GM21825 (cell line): ENCODE data around the gene CETN2.
"Not testable (repeated sequence)": the region's sequence is repeated elsewhere in the genome, so short reads cannot be mapped to it uniquely, and the experiment has no call there.

Source experiments
- ATAC-seq: cut with Tn5 transposase; IDR thresholded peaks from one replicate; pipeline ENCODE4 v1.9.1; 2021; ENCODE audit warnings: mild to moderate bottlenecking, moderate library complexity; ENCODE audit not compliant: unreplicated experiment

The CETN2 gene

DNA sequence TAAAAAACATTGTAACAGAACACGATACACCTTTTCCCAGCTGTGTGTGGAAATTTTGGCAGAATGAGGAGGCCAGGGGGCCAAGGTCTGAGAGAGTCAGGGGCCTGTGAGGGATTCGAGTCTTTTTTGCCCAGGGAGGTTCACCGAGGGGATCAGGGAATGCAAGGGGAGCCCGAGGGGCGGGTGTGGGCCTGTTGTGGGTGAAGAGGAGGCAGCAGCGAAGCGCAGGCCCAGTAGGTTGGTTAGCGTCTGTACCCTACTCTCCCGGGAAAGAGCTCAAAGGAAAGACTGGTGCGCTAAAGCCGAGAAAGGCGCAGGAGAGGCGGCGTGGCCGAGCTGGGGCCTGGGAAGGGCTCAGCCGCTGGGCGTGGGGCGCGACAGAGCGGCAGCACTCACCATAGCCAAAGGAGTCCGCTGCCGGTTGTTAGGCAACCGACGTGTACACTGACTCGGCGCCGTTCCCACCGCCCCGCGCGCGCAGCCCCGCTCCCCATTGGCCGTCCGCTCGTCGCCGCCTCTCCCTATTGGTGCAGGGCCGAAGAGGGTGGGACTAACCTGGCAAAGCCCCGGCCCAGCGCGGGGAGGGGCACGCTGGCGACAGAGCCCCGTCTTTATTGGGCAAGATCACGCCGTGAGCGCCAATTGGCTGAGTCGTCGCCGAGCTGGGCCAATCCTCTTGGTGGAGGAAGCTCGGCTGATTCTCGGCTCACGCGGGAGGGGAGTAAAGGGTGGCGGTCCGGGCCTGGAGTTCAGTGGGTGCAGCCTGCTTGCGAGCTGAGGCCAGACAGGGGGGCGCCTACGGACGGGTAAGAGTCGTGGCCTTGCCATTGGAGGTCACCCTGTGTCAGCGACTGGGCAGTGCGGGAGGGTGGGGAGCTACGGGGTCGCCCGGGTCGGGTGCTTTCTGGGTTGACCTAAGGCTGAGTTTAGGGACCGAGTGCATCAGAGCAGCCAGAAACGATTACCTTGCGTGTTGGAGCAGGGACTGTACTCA lies at the start of gene CETN2, which contains the start of gene NSDHL:
Gene CETN2, minus strand, starts transcription at position 446 of the 994 bp plus-strand sequence. Its CDS starts 47 bp downstream, at position 399.
Gene NSDHL, plus strand, starts transcription at position 752 of the 994 bp plus-strand sequence. CDS start 15,262 bp downstream, outside the sequence.
- peak; percentile 100 for ATAC-seq

DNA sequence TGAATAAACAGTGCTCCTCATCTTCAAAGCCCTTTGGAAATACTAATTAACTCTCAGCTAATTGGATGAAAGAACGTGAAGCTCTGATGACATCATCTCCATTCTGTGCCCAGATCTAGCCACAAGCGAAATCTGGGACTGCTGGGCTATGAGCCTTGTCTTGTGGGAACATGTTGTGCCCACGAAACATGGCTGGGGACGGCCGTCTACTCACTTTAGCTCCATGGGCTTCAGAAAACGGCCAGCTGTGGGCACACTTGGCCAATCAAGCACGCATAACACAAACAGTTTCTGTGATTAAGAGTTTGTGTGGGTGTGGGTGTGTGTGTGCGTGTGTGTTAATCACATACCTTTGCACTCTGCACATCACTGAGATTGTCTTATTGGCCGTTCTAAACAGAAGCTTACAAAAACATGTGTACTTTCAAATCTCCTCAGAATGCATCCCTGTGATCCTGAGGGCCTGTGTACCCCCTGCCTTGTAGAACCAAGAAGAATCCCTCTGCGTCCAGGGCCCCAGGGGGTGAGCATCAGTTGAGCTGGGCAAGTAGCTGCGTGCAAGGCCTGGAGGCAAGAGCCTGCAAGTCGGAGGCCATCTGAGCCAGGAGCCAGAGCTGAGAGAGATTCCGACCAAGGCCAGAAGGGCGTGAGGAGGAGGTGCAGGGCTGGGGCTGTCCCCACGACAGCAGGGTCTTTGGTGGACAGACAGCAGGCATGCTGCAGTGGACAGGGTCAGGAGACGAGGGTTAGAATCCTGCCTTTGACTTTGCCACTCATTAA lies 48.6 kb upstream of the CETN2 start:
- ATAC-seq, result no peak

DNA sequence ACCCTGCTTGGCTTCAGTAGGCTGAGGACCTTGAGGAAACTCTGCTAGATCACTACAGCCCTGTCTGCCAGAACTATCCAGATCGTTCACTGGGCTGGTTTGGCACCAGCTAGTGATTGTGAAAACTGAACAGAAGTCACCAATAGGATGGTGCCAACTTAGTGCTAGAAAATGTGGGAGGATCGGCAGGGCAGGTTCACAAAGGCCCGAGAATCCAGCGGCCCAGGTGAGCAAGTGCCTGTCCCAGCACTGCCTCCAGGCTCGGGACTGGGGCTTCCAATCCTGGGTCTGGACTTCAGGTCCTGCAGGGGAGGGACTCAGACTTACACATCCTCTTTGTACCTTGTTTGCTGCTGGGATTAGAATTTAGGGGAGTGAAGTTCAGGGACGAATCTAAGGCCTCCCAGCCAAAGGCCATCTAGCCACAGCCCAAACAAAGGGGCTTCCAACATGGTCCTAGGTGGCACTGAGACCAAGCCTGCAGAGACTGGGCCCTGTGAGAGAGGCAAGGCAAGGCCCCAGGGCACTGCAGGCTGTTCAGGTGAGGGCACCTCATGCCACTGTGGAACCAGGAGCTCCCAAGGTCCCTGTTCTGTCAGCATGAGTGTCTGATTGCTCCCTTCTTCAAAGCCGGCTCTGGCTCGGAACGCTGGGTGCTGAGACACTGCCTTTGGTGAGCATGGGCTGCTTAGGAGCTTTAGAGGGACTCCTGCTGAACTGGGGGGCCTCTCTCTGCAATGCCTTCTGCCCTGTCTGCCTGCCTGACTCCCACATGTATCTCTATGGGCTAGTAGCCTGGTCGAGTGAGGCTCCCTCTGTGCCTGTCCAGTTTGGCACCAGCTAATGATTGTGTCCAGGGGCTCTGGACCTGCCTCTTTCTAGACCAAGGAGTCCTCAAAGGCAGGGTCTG lies 46.6 kb upstream of the CETN2 start:
- no peak for ATAC-seq

DNA sequence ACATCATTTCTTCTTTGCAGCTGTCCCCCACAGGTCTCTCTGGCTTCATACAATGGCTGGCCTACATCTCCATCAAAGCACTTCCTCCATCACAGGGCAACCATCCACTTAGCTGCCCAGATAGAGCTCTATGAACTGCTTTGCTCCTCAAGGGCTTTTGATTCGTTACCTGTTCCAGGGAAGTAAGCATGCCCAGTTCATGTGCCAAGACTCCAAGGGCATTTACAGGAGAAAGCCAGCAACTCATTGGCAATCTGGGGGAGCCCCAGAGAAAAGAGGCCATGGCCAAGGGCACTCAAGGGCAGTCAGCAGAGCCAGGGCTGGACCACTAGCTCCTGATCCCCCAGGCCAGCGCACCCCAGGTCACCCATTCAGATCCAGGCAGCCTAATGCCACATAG lies 42.8 kb upstream of the CETN2 start:
- no peak for ATAC-seq

DNA sequence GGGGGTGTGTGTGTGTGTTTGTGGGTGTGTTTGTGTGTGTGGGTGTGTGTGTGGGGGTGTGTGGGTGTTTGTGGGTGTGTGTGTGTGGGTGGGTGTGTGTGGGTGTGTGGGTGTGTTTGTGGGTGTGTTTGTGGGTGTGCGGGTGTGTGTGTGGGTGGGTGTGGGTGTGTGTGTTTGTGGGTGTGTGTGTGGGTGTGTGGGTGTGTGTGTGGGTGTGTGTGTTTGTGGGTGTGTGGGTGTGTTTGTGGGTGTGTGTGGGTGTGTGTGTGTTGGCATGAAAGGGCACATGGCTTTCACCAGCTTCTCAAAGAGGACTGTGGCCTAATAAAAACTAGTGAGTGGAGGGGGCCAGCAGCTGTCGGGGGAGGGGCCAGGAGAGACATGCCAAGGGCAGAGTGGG lies 42.0 kb upstream of the CETN2 start:
- no peak for ATAC-seq

DNA sequence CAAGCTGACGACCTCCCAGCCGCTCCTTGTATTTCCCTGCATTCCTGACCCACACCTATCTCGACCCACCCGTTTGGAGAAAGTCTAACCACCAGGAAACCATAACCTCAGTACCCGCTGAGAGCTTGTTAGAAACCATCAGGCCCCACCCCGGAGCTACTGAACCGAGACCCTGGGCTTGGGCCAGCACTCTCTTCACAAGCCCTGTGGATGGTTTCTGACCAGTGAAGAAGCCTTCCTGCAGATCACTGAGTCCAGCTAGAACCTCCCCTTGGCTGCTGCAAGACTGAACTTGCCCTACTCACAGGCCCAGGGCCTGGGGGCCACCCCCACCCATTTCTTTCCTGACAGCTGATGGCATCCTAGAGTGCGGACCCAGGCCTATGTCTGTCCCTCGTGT lies 40.7 kb upstream of the CETN2 start:
- ATAC-seq, result no peak

DNA sequence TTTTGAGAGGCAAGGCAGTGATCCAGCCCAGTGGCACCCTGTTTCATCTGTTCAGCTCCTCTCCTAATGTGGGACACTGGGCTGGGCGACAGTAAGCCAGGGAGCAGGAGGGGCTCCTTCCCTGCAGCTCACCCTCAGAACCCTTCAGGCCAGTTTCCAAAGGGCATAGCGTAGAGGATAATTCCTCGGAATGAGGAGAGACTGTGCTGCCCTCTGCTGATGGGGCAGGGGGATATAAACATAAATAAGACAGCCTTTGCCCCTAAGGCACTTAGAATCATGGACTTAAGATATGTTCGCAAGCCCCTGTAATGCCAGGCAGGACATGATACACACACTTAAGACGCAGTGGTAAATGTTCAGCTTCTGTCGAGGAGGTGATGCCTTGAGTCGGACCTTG lies 39.4 kb upstream of the CETN2 start:
- no peak for ATAC-seq

DNA sequence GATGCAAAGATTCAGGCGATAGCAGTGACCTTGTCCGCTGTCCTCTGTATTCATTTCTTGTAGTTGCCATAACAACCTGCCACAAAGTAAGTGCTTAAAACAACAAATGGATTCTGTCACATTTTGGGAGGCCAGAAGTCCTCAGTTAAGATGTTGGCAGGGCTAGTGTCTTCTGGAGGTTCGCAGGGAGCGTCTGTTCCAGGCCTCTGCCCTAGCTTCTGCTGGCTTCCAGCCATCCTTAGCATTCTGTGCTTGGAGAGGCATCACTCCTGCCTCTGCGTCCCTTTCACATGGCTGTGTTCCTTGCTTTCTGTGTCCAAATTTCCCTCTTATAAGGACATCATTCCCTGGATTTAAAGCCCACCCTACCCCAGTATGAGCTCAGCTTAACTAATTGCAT lies 35.8 kb upstream of the CETN2 start:
- no peak for ATAC-seq

DNA sequence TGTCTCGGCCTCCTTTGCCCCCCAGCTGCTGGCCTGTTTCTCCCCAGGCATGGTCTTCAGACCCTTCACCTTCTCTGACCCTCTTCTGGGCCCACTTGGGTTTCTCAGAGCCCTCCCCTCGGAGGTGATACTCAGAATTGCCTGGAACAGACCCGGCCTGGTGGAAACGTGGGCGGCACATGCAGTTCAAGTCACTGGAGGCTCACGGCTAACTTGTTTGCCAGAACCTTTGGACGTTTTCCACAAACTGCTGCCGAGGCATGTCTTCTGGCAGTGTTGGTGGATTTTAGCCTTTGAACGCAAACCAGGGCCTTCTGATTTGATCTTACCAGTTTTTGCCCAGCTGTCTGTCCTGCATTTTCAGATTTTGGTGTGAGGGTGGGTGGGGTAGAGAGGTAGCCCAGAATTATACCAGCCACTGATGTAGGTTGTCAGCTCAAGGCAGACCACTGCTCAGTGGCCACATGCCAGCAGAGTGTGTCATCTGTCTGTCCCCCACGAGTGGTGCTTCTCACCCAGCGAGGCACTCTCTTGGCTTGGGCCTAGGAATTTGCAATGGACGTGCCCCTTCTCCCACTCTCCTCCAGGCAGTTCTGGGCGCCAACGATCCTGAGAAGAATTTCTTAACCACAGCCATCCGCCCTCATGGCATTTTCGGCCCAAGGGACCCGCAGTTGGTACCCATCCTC lies 34.8 kb upstream of the CETN2 start:
- ATAC-seq, result no peak

DNA sequence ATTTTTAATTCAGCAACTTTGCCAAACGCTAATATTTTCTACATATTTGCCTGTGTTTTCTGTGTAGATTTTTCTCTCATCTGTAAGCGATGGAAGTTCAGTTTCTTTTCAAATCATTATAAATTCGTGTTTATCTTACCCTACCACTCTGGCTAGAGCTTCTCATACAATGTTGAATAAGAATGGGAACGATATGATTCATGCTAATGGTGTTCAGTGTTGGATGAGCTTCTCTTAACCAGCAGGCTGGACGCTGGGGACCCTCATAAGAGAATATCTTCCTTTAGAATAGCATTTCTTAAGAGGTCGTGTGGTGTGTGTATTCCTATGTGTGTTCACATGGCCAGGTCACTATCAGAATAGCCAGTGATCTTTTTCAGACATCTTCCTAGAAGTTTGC lies 31.3 kb upstream of the CETN2 start:
- no peak for ATAC-seq

DNA sequence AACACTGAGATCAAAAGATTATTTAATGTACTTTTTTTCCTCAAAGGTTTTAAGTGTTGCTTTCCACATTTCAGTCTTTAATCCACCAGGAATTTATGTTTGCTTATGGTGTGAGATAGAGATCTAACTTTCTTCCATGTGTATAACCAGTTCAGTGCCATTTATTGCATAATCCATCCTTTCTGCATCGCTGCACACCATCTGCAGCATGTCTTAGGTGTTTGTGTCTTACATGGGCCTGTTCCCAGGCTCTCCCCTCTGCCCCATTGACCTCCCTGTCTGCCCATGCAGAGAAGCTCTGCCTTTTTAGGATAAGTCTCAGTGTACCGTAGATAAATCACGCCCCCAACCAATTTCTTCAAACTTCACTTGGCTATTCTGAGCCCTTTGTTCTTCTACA lies 30.6 kb upstream of the CETN2 start:
- no peak for ATAC-seq

DNA sequence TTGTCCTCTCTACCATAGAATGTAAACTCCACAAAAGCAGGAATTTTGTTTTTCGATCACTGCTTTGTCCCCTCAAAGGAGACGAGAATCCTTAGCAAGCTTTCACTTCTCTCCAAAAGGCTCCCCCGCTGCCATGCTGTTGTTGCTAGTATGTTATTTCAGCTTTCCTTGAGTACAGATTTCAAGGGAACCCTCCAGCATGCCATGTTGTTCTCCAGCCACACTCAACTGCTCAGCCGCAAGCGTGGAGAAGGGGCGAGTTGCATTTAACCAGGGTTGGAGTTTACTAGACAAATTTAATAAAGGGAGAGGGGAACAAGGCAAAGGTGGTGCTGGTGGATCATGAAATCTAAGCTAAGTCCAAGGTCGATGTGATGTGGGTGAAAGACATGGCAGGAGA lies 23.4 kb upstream of the CETN2 start:
- no peak for ATAC-seq

DNA sequence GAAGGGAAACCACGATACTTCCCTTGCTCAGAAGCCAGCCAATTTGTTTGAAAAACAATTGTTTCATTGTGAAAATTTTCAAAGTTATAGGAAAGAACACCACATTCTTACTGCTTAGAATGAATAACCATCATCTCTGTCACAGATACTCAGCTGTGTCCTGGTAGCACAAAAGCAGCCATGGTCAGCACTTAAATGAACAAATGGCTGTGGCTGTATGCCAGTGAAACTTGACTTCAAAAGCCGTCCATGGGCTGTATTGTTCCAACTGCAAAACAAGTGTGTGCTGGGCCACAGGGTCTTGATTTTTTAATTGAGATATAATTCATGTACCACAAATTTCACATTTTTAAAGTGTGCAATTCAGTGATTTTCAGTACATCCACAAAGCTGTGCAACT lies 19.9 kb upstream of the CETN2 start:
- no peak for ATAC-seq

DNA sequence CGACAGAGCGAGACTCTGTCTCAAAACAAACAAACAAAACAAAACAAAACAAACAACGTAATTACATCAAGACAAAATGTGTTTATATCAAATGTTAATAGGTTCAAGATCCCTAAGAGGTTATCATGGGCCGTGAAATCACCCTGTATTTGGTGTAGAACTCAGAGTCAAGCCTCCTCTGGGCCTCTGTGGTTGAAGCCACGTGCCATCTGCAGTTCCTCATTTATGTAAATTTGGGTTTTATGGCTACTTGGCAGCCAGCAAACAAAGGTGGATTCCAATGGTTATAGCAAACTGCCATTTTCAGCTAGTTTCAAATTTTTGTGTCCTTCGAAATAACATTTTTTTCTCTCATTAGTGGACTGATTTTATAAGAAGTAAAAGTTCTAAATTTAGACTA lies 16.7 kb upstream of the CETN2 start:
- ATAC-seq, result no peak

DNA sequence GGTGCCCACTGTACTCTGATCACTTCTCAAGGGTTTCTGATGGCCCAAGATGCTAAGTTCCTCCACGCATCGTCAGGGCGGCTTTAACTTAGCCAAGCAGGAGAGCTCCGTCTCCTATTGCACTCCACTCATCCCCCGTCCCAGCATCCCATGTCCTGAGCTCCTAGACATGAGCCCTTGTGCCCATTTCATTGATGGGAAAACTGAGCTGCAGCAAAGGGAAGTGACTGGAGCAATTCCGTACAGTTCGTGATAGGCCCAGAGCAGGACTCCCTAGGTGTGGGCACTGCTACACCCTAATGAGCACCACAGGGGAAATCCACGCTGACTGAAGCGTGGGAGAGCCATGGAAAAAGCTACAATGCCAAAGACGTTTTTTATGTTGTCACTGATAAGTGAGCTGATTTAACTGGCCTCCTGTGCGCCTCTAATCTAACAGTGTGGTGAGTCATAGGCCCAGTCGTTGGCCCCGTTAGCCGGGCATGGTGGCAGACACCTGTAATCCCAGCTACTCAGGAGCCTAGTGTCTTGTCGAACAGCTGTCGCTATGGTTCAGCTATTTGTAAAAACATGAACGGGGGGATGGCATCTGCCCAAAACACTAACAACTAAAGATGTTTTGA lies 15.2 kb upstream of the CETN2 start:
- no peak for ATAC-seq

DNA sequence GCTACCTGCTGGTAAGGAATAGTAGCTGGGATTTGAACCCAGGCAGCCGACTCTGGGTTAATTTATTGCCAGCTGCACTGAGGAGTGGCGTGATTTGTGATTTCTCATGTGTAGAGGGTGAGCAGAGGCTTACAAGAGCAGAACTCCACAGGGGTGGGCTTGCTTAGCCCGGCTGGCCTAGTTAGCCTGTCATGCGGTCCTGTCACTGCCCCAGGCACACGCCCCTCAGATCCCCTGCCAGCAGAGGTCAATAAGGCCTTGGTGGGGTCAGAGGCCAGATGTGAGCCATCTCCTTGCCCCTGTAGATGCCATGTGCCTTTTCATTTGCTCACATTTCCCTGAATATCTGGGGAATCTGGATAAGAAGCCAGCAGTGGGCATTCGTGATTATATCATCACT lies 13.7 kb upstream of the CETN2 start:
- ATAC-seq, result no peak

DNA sequence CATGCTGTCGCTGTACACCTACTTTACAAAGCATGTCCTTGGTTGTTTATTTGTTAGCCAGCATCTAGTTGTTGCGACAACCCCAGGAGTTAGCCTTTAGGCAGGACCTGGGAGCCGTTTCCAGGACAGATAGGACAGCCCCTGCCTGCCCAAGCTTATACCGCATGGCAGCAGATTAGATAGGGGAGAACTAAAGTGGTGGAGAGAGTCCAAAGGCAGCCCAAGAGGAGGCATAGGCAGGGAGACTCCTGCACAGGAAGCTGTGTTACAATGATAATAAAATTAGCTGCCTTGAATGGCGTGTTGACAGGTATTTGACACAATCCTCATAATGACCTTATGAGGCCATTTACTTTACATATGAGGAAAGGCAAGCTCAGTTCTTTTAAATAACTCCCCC lies 13.3 kb upstream of the CETN2 start:
- ATAC-seq, result no peak

DNA sequence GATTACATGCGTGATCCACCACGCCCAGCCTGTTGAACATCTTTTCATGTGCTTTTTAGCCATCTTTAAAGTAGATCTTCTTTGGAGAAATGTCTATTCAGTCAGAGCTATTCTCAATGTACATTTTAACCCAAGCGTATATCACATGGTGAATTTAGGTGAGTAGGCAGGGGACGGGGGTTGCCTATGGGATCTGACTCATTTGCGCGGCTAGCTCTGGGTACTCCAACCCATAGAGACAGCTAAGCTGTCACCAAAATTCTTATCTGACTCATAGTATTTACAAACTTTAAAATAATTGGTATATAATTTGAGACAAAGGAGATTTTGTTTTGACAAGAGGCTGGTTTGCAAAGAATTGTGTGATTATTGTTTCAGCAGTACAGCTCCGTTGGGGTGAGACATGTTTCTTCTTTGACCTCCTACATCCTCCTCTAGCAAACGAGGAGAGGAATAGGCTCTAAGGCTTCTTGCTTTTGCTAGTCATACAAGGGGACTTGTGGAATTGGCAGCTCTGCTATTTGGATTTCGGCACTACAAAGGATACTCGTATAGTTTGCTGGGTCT lies 12.3 kb upstream of the CETN2 start:
- no peak for ATAC-seq

DNA sequence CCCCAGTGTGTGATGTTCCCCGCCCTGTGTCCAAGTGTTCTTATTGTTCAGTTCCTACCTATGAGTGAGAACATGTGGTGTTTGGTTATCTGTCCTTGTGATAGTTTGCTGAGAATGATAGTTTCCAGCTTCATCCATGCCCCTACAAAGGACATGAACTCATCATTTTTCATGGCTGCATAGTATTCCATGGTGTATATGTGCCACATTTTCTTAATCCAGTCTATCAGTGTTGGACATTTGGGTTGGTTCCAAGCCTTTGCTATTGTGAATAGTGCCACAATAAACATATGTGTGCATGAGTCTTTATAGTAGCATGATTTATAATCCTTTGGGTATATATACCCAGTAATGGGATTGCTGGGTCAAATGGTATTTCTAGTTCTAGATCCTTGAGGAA lies 4.9 kb upstream of the CETN2 start:
- ATAC-seq, result not testable (repeated sequence)
